IPS-20b (cell line): Measurements from ENCODE around the gene ALS2CL.

Experiments
- H3K27ac ChIP-seq: one replicate; pipeline ENCODE4 v1.5.1; 2013; ENCODE audit warnings: low read length
- H3K27me3 ChIP-seq: 2 replicates; pipeline ENCODE4 v1.6.1; 2013; ENCODE audit warnings: mild to moderate bottlenecking, low read length, inconsistent platforms; ENCODE audit not compliant: insufficient read depth
- H3K36me3 ChIP-seq: 2 replicates; pipeline ENCODE4 v1.6.1; 2013; ENCODE audit warnings: low read depth, mild to moderate bottlenecking, inconsistent platforms, low read length, moderate library complexity; ENCODE audit not compliant: insufficient read depth
- H3K4me1 ChIP-seq: 2 replicates; pipeline ENCODE4 v1.6.1; 2013; ENCODE audit warnings: mild to moderate bottlenecking, control low read depth, inconsistent platforms, low read length, moderate library complexity; ENCODE audit not compliant: insufficient read depth
- H3K4me3 ChIP-seq: 2 replicates; pipeline ENCODE4 v1.5.1; 2013; ENCODE audit warnings: mild to moderate bottlenecking, low read length, inconsistent platforms
- H3K9ac ChIP-seq: 2 replicates; pipeline ENCODE4 v1.6.1; 2013; ENCODE audit warnings: low read depth, mild to moderate bottlenecking, inconsistent platforms, low read length, moderate library complexity
- H3K9me3 ChIP-seq: 2 replicates; pipeline ENCODE4 v1.6.1; 2013; ENCODE audit warnings: mild to moderate bottlenecking, low read depth, low read length, inconsistent platforms; ENCODE audit not compliant: insufficient read depth

Gene ALS2CL

DNA sequence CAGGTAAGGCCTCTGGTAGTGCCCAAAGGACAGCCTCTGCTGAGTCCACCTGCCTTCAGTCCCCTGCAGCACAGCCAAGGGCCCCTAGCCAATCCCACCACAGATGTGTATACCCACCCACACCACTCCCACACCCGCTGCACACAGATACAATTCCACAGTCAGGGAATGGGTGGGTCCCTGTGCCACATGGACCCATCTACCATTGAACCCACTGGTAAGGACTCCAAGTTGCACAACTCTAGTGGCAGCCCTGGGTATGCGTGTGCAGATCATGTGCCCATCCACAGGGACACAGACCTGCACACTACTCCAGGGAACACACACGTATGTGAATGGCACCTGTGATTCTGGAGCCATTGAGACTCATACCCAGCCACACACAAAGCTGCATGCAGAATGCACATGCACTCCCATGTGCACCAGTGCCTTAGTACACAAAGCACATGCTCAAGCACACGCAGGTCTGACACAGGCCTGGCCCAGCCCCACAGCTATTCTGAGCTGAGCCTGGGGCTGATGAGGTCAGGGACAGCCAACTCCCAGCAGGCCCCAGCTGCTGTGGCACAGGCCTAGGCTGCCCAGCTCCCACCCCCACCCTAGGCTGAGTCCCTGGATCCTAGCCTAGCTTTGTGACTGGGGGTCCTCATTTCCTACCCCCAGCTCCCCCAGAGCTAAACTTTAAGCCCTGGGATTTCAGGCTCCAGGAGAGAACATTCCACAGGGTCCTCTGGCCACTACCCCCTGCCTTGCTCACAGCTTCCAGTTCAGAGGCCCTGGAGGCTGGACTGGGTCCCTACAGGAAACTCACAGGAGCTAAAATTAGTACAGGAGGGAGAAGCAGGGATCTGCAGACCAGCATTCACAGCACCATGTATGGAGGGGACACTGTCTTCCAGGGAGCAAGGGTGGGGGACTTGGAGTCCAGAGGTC, 2.7 kb upstream of the ALS2CL start:
- H3K4me3 ChIP-seq: no peak overlapping the region
- no peaks in the 10 kb centered on the region for H3K36me3 ChIP-seq
- peaks cover 45% of the 10 kb centered on the region for H3K27me3 ChIP-seq
- no peaks in the 10 kb centered on the region for H3K9me3 ChIP-seq
- no peak overlapping the region for H3K9ac ChIP-seq
- H3K27ac ChIP-seq: no peak overlapping the region
- peaks cover 9% of the 10 kb centered on the region for H3K4me1 ChIP-seq

DNA sequence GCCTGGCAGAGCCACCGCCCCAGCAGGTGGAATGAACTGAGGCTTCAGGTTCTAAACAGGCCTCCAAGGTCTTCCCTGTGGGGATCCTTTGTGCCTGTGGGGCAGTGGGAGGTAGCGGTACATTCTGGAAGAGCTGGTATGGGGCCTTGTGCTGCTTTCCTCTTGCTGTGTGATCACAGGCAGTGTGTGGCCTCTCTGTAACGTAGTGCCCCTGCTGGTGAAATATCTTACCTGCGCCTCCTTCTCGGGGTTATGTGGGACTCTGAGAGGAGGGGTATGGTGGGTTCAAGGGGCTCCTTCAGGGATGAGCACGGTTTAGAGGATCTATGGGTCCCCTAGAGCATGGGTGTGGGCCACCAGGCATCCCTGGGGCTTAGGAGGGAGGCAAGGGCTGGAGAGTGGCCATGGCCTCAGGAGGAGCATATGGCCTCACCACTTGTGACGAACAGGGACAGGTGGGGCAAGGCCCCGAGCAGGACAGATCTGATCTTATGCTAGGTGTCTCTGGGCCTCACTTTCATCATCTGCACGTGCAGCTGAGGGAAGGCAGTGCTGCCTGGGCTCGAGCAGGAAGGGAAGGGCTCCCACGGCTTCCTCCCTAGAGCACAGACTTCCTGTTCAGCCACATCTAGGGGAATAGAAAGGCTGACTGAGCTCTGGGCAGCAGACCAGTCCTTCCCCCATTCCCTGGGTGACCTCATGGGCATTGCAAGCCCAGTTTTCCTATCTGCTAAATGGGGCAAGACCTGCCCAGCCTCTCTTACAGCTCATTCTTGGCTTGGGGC, 1.9 kb upstream of the ALS2CL start:
- Histone ChIP-seq H3K36me3 (no peaks in the 10 kb centered on the region), H3K27me3 (peaks cover 43% of the 10 kb centered on the region), H3K9ac (no peak overlapping the region), H3K4me1 (peaks cover 6% of the 10 kb centered on the region), H3K4me3 (no peak overlapping the region), H3K27ac (no peak overlapping the region), H3K9me3 (no peaks in the 10 kb centered on the region)

DNA sequence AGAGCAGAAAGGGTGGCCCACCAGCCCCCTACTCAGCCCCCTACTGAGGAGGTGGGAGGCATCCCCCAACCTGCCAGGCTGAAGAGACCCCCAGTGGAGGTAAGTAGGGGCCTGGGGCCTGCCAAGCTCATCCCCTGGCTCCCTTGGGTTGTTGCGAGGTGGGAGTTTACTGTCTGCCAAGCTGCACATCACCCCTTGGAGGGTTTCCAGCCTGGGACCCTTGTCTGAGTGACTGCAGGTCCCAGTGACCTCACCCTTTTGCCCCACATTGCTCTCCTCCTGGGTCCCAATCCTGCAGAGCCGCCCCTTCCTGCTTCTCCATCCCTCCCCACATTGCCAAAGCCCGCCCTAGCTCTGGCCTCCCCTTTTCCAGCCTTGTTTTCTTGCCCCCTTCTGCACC, 1.0 kb upstream of the ALS2CL start:
- H3K9ac ChIP-seq: no peak overlapping the region
- H3K27me3 ChIP-seq: peaks cover 35% of the 10 kb centered on the region
- H3K36me3 ChIP-seq: no peaks in the 10 kb centered on the region
- H3K27ac ChIP-seq: no peak overlapping the region
- no peaks in the 10 kb centered on the region for H3K9me3 ChIP-seq
- no peak overlapping the region for H3K4me3 ChIP-seq
- peaks cover 6% of the 10 kb centered on the region for H3K4me1 ChIP-seq

DNA sequence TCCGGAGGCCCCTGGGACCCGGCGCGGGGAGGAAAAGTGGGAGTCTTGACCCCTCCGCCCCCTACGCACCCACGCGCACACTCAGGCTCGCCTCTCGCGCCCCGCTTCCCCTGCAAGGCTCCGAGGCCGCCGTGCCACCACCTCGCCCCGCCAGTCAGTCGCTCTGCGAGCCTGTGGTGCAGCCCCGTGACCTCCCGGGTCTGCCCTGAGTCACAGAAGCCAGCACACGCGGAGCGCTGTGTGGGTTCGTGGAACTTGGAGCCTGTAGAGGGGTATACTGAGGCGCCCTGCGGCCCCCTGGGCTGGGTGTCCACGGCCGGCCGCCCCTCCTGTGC, 380 bp upstream of the ALS2CL start:
- Histone ChIP-seq H3K4me3 (peak overlapping the region; percentile 47; the same call in 1 of the 2 replicates), H3K27ac (no peak overlapping the region)

DNA sequence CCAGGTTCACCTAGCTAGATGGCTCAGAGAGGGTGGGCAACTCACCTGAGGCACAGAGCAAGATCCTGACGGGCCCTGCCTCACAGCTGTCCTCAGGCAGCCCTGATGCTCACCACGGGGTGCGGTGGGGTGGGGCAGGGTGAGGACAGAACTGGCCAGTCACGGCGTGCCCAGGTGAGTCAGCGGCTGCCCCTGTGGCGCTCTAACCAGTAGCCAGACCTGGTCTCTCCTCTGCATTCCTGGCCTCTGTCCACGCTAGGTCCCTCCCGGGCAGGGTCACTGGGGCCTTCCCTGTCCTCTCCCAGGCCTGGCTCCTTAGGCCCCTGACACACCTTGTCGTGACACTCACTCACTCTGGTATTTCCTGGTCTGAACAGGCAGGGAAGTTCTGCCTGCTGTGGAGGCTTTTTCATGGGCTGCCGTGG, 901 bp downstream of the ALS2CL start:
- H3K4me3 ChIP-seq: peak overlapping the region; percentile 63
- H3K9me3 ChIP-seq: no peaks in the 10 kb centered on the region
- peaks cover 35% of the 10 kb centered on the region for H3K27me3 ChIP-seq
- no peak overlapping the region for H3K27ac ChIP-seq
- H3K4me1 ChIP-seq: peaks cover 6% of the 10 kb centered on the region
- peak overlapping the region; percentile 30; the same call in 1 of the 2 replicates for H3K9ac ChIP-seq
- H3K36me3 ChIP-seq: no peaks in the 10 kb centered on the region

More for the DNA sequence above, 380 bp upstream of the ALS2CL start:
- peaks cover 35% of the 10 kb centered on the region for H3K27me3 ChIP-seq
- peaks cover 6% of the 10 kb centered on the region for H3K4me1 ChIP-seq
- no peaks in the 10 kb centered on the region for H3K9me3 ChIP-seq
- H3K36me3 ChIP-seq: no peaks in the 10 kb centered on the region
- no peak overlapping the region for H3K9ac ChIP-seq

DNA sequence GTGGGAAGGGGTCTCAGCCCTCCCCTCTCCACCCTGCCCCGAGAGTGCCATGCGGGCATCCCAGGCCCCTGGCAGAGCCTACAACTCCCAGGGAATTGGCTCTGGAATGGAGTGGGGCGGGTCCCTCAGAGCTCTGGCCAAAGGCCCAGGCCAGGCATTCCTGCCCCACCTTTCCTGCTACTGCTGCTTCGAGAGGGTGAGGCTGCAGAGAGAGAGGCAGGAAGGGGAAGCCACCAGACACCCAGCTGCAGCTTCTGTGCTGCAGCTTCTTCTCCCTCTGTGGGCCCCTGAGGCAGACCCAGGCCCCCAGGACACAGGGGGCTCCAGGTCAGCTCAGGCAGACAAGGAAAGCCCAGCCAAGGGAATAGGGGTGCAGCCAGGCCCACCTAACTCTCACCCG, 2.7 kb downstream of the ALS2CL start:
- no peaks in the 10 kb centered on the region for H3K9me3 ChIP-seq
- no peak overlapping the region for H3K4me3 ChIP-seq
- no peaks in the 10 kb centered on the region for H3K36me3 ChIP-seq
- H3K27me3 ChIP-seq: peaks cover 35% of the 10 kb centered on the region
- peaks cover 6% of the 10 kb centered on the region for H3K4me1 ChIP-seq
- H3K9ac ChIP-seq: no peak overlapping the region
- no peak overlapping the region for H3K27ac ChIP-seq

DNA sequence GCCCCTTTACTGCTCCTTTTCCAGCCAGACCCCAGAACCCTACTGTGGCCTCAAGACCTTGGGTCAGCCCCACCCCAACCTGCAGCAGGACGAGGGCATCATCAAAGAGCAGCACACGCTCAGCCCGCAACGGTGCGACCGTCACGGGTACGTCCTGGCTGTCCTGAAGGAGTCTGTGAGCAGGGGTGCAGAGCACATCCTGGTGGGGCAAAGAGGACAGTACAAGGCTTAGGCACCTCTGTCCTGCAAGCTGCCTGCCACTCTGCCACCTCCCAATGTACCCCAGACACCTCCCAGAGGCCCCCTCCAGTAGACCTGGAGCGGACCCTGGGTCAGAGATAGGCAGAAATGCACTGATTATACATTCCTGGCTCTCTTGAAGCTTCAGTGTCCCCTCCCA, 8.0 kb downstream of the ALS2CL start:
- no peak overlapping the region for H3K9ac ChIP-seq
- no peak overlapping the region for H3K4me3 ChIP-seq
- no peaks in the 10 kb centered on the region for H3K9me3 ChIP-seq
- no peaks in the 10 kb centered on the region for H3K27me3 ChIP-seq
- H3K27ac ChIP-seq: no peak overlapping the region
- H3K4me1 ChIP-seq: no peaks in the 10 kb centered on the region
- no peaks in the 10 kb centered on the region for H3K36me3 ChIP-seq

DNA sequence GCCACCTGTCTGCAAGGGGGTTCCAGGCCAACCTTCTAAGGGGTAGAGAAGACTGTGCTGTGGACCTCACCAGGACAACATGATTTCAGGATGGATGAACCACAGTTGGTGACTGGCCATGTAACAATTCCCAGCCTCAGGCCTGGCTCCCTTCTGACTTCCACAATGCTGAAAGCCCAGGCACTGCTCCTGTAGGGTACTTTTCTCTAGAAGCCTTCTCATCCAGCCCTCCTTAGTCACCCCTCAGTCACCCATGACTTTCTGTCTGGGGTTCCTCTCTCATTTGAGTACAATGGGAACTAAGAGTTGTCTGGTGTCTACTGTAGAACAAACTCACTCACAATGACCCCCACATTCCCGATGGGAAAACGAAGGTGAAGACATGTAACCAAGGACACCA, 8.6 kb downstream of the ALS2CL start:
- no peaks in the 10 kb centered on the region for H3K27me3 ChIP-seq
- no peak overlapping the region for H3K27ac ChIP-seq
- no peaks in the 10 kb centered on the region for H3K36me3 ChIP-seq
- H3K9ac ChIP-seq: no peak overlapping the region
- no peaks in the 10 kb centered on the region for H3K4me1 ChIP-seq
- H3K4me3 ChIP-seq: no peak overlapping the region
- no peaks in the 10 kb centered on the region for H3K9me3 ChIP-seq

DNA sequence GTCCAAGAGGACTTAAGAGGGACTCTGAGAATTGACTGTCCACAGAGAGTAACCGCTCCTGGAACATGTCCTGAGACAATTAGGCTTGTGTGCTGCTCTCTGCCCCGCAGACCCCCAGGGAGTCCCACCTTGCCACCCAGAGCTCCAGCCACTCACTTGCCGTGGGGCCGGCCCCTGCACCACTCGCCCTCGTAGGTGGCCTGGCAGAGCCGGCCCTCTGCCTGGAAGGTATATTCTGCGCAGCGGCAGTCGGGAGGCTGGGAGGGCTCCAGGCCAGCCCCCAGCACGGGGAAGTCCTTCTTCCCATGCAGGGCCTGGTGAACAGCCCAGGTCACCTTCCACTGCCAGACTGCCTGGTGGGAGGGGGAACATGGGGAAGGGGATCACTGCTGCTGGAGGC, 10.5 kb downstream of the ALS2CL start:
- H3K9me3 ChIP-seq: no peaks in the 10 kb centered on the region
- no peaks in the 10 kb centered on the region for H3K36me3 ChIP-seq
- no peak overlapping the region for H3K4me3 ChIP-seq
- H3K4me1 ChIP-seq: no peaks in the 10 kb centered on the region
- H3K9ac ChIP-seq: no peak overlapping the region
- H3K27me3 ChIP-seq: no peaks in the 10 kb centered on the region
- H3K27ac ChIP-seq: no peak overlapping the region

DNA sequence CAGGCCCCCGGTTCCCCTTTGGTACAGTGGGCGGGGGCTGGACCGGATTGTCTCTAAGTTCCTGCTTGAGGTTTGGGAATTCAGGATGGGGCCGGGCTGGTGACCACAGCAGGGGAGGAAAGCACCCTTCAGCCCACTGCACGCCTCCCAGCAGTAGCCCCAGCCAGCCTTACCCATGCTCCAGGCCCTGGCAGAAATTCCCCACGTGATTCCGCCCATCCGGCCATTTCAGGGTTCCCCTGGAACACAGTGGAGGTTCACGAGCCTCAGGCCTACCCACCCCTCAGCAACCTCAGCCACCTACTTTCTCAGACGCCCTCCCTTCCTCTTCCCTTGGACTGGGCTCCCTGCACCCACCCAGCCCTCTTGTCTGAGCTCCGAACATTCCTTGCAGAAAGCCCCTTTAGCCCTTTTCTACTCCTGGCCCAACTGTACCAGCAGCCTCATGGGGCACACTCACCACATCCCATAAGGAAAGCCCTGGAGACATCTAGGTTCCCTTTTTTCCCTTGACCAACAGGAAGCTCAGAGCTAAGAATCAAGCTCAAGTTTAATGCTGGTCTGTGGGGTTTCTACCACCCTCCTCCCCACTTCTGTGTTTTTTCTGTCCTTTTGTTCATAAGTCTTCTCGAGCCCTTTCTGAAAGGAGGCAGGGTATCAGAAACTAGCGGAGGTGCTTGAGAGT, 11.5 kb downstream of the ALS2CL start:
- Histone ChIP-seq H3K4me3 (no peak overlapping the region), H3K4me1 (no peaks in the 10 kb centered on the region), H3K9ac (no peak overlapping the region), H3K27me3 (no peaks in the 10 kb centered on the region), H3K9me3 (no peaks in the 10 kb centered on the region), H3K36me3 (no peaks in the 10 kb centered on the region), H3K27ac (no peak overlapping the region)

DNA sequence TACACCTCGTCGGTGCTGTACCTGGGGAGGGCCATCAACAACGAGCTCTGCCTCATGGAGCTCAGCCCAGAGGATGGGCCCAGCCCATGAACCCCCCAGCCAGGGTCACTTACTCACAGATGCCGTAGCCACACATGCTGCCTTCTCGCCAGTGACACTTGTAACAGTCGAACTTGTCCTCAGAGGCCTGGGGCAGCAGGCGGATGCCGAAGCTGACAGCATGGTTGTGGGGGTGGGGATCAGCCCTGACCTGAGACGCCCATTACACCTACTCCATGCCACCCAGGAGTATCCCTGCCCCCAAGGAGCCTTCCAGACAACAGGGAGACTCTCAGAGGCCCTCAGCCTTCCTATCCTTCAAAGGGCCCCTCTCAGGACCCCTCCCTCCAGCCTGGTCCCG, 12.1 kb downstream of the ALS2CL start:
- H3K27ac ChIP-seq: no peak overlapping the region
- no peaks in the 10 kb centered on the region for H3K36me3 ChIP-seq
- H3K27me3 ChIP-seq: no peaks in the 10 kb centered on the region
- H3K9ac ChIP-seq: no peak overlapping the region
- H3K9me3 ChIP-seq: no peaks in the 10 kb centered on the region
- no peaks in the 10 kb centered on the region for H3K4me1 ChIP-seq
- H3K4me3 ChIP-seq: no peak overlapping the region
